LNCaP clone FGC (cell line): ENCODE results near the gene ZYX.

Experiments used
- DNase-seq: peaks from one replicate; pipeline ENCODE4 v3.0.0-alpha.2; 2011; ENCODE audit warnings: low read depth
- H3K4me3 ChIP-seq: 2 replicates; pipeline ENCODE4 v1.5.1; 2011; ENCODE audit warnings: mild to moderate bottlenecking, low read depth, low read length, control low read depth
- TF ChIP-seq, protein P1 (sequence below): IDR thresholded peaks from 2 replicates; pipeline ENCODE4 v1.5.1; 2012; ENCODE audit warnings: mild to moderate bottlenecking; ENCODE audit not compliant: control insufficient read depth, insufficient read depth; ENCODE audit errors: extremely low read depth

Gene ZYX

DNA sequence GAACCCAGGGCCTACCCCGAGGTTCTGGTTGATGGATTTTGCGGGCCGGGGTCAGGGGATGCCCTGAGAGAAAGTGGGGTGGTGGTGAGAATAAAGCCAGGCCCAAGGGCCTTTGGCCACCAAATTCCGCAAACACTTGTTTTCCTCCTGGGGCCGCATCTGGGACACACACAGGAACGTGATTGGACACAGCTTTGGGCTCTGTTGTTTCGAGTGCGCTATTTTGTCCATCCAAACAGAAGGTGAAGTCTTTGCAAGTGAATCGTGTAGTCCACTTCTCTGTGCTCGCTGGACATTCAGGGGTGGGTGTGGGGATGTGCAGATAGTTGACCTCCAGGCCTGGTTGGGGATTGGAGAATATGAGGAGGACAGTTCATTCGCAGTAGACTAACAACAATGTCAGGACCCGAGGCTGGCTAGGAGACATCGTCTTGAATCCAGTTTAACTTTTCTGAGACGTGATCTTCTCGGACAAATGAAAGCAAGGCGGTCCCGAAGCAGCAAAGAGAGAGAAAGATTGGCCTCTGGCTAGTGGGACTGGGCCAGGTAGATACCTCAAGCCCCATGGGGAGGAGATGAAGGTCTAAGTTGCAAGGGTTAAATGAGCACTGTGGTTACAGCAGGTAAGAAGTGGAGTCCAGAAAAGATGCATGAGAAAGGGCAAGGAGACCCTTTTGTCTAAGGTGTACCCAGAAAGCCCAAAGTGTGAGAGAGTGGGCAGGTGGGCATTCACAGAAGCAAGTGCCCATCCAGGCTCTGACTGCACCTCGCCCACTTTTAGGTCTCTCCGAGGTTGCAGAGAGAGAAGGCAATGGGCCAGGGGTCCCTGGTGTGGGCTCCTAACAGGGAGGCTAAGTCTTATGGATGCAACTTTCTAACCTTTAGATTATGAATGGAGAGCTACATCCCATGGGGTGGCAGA, 17.9 kb upstream of the ZYX start:
- TF ChIP-seq, protein P1, sequence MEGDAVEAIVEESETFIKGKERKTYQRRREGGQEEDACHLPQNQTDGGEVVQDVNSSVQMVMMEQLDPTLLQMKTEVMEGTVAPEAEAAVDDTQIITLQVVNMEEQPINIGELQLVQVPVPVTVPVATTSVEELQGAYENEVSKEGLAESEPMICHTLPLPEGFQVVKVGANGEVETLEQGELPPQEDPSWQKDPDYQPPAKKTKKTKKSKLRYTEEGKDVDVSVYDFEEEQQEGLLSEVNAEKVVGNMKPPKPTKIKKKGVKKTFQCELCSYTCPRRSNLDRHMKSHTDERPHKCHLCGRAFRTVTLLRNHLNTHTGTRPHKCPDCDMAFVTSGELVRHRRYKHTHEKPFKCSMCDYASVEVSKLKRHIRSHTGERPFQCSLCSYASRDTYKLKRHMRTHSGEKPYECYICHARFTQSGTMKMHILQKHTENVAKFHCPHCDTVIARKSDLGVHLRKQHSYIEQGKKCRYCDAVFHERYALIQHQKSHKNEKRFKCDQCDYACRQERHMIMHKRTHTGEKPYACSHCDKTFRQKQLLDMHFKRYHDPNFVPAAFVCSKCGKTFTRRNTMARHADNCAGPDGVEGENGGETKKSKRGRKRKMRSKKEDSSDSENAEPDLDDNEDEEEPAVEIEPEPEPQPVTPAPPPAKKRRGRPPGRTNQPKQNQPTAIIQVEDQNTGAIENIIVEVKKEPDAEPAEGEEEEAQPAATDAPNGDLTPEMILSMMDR = no peak
- DNase-seq = no peak
- H3K4me3 ChIP-seq = no peak overlapping the region

DNA sequence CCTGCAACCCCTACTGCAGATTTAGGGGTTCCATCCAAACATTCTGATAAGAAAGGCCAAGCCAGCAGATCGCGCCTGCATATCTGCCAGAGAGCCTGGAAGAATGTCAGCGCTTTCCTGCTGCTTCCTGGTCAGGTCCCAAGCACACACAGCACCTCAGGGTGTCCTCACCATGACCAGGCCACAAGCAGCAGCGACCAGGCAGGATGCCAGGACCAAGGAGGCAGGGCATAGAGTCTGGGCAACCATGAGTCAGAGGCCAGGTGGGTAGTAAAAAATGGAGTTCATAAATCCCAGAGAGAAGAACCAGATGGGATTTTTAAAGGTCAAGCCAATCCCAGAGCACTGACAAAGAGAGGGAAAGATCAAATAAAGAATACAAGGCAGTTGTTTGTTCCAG, 13.2 kb upstream of the ZYX start:
- H3K4me3 ChIP-seq = no peak overlapping the region
- TF ChIP-seq, protein P1 = no peak
- peak; percentile 93 for DNase-seq

GRCh38 chr7:143368387-143368786, 12.8 kb upstream of the ZYX start:
- TF ChIP-seq, protein P1 = no peak
- H3K4me3 ChIP-seq = no peak overlapping the region

GRCh38 chr7:143369678-143370651, 11.2 kb upstream of the ZYX start:
- TF ChIP-seq, protein P1 = no peak

More at GRCh38 chr7:143368387-143368786, 12.8 kb upstream of the ZYX start:
- no peak for DNase-seq

DNA sequence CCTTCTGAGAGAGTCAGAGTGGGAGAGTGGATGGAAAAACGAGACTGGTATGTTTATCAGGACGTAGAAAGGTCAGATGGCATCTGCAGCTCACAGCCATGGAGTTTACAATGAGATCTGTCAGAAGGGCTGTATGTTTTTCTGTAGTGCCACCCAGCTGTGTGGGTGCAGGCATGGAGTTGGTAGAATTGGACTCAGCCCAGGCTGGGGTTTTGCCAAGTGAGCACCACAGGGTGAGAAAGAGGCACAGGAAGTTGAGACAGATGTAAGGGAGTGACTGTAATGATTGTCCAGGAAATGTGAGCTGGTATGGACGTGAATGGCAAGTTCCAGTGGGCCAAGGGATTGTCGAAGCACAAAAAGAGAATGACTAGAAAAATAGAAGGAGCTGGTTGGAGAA, 9.1 kb upstream of the ZYX start:
- DNase-seq = no peak
- H3K4me3 ChIP-seq = no peak overlapping the region
- TF ChIP-seq, protein P1 = no peak

More at GRCh38 chr7:143369678-143370651, 11.2 kb upstream of the ZYX start:
- peak; percentile 69 for DNase-seq
- H3K4me3 ChIP-seq = no peak overlapping the region

- TF ChIP-seq, protein P1 = 0 out of 2 replicates have a peak, but pooled peaks have one; percentile 13
- DNase-seq = no peak
- H3K4me3 ChIP-seq = no peak overlapping the region
Measured at GRCh38 chr7:143373255-143373794, 7.8 kb upstream of the ZYX start.
